ENCODE measurements around the gene KIF27.

The KIF27 gene

GRCh38 chr9:83920927-83921707, at the start of gene KIF27:
TSS of gene KIF27 (minus strand) at chr9:83921432. CDS start at chr9:83915591, 5,841 bp downstream.
- DNase-seq (ENCODE audit: low spot score), result peak; percentile 96
- in situ Hi-C loops (cut with MboI; ENCODE audit: low sequenced_read_pairs, unreplicated experiment), result loop anchor here (25.0 kb wide), 1 partner anchor 584 kb away; no protein-coding TSS in a partner anchor
- peak; percentile 11 for TF ChIP-seq CTCF (IDR thresholded peaks at IDR 0.05; ENCODE audit: borderline replicate concordance, control extremely low read depth, extremely low read depth, insufficient read depth, missing control alignments)

- no peak for DNase-seq (ENCODE audit: low spot score)
- in situ Hi-C loops (cut with MboI; ENCODE audit: low sequenced_read_pairs, unreplicated experiment), result no loop called here
- TF ChIP-seq CTCF (IDR thresholded peaks at IDR 0.05; ENCODE audit: borderline replicate concordance, control extremely low read depth, extremely low read depth, insufficient read depth, missing control alignments), result no peak
Measured at GRCh38 chr9:83969602-83970001, 48.4 kb upstream of the KIF27 start.

- in situ Hi-C loops (cut with MboI; ENCODE audit: low sequenced_read_pairs, unreplicated experiment), result no loop called here
- DNase-seq (ENCODE audit: low spot score), result no peak
- TF ChIP-seq CTCF (IDR thresholded peaks at IDR 0.05; ENCODE audit: borderline replicate concordance, control extremely low read depth, extremely low read depth, insufficient read depth, missing control alignments), result no peak
Measured at GRCh38 chr9:83967073-83967472, 45.8 kb upstream of the KIF27 start.

GRCh38 chr9:83966209-83966582, 45.0 kb upstream of the KIF27 start:
- in situ Hi-C loops (cut with MboI; ENCODE audit: low sequenced_read_pairs, unreplicated experiment), result no loop called here
- no peak for TF ChIP-seq CTCF (IDR thresholded peaks at IDR 0.05; ENCODE audit: borderline replicate concordance, control extremely low read depth, extremely low read depth, insufficient read depth, missing control alignments)
- no peak for DNase-seq (ENCODE audit: low spot score)

- in situ Hi-C loops (cut with MboI; ENCODE audit: low sequenced_read_pairs, unreplicated experiment), result no loop called here
- no peak for TF ChIP-seq CTCF (IDR thresholded peaks at IDR 0.05; ENCODE audit: borderline replicate concordance, control extremely low read depth, extremely low read depth, insufficient read depth, missing control alignments)
- no peak for DNase-seq (ENCODE audit: low spot score)
Measured at GRCh38 chr9:83965350-83966208, 44.3 kb upstream of the KIF27 start.

GRCh38 chr9:83964973-83965349, 43.7 kb upstream of the KIF27 start:
- no peak for TF ChIP-seq CTCF (IDR thresholded peaks at IDR 0.05; ENCODE audit: borderline replicate concordance, control extremely low read depth, extremely low read depth, insufficient read depth, missing control alignments)
- DNase-seq (ENCODE audit: low spot score), result no peak
- in situ Hi-C loops (cut with MboI; ENCODE audit: low sequenced_read_pairs, unreplicated experiment), result no loop called here
